ENCODE results near the gene SFXN3. TPM values are rescaled to one million over a fixed set of nuclear protein-coding genes. Genes with fewer than 3 reads are reported as not detected.

Gene SFXN3
- total RNA-seq, 1 experiment from 2014 or later, result 76.9 TPM

- DNase-seq (ENCODE audit: low read depth, low spot score), result no peak
- in situ Hi-C loops (cut with HindIII; ENCODE audit: low pct_unique_long_range_greater_than_20kb, low sequenced_read_pairs), result no loop called here
These were observed 31.4 kb downstream of the SFXN3 start for GRCh38 chr10:101062232-101063049.

- in situ Hi-C loops (cut with HindIII; ENCODE audit: low pct_unique_long_range_greater_than_20kb, low sequenced_read_pairs), result no loop called here
- DNase-seq (ENCODE audit: low read depth, low spot score), result no peak
These were observed 32.1 kb downstream of the SFXN3 start for GRCh38 chr10:101063050-101063525.

- DNase-seq (ENCODE audit: low read depth, low spot score), result no peak
- in situ Hi-C loops (cut with HindIII; ENCODE audit: low pct_unique_long_range_greater_than_20kb, low sequenced_read_pairs), result no loop called here
These were observed 32.7 kb downstream of the SFXN3 start for GRCh38 chr10:101063548-101064414.

GRCh38 chr10:101064415-101065030, 33.5 kb downstream of the SFXN3 start:
- in situ Hi-C loops (cut with HindIII; ENCODE audit: low pct_unique_long_range_greater_than_20kb, low sequenced_read_pairs), result no loop called here
- no peak for DNase-seq (ENCODE audit: low read depth, low spot score)

- DNase-seq (ENCODE audit: low read depth, low spot score), result no peak
- in situ Hi-C loops (cut with HindIII; ENCODE audit: low pct_unique_long_range_greater_than_20kb, low sequenced_read_pairs), result no loop called here
These were observed 34.6 kb downstream of the SFXN3 start for GRCh38 chr10:101065481-101066145.

GRCh38 chr10:101066146-101066895, 35.3 kb downstream of the SFXN3 start:
- in situ Hi-C loops (cut with HindIII; ENCODE audit: low pct_unique_long_range_greater_than_20kb, low sequenced_read_pairs), result no loop called here

GRCh38 chr10:101066896-101067355, 35.9 kb downstream of the SFXN3 start:
- in situ Hi-C loops (cut with HindIII; ENCODE audit: low pct_unique_long_range_greater_than_20kb, low sequenced_read_pairs), result no loop called here
- no peak for DNase-seq (ENCODE audit: low read depth, low spot score)

More at GRCh38 chr10:101066146-101066895, 35.3 kb downstream of the SFXN3 start:
- peak; percentile 66 for DNase-seq (ENCODE audit: low read depth, low spot score)

GRCh38 chr10:101067356-101068083, 36.5 kb downstream of the SFXN3 start:
- in situ Hi-C loops (cut with HindIII; ENCODE audit: low pct_unique_long_range_greater_than_20kb, low sequenced_read_pairs), result no loop called here
- peak; percentile 82 for DNase-seq (ENCODE audit: low read depth, low spot score)

GRCh38 chr10:101069441-101069840, 38.4 kb downstream of the SFXN3 start:
- no peak for DNase-seq (ENCODE audit: low read depth, low spot score)
- in situ Hi-C loops (cut with HindIII; ENCODE audit: low pct_unique_long_range_greater_than_20kb, low sequenced_read_pairs), result no loop called here

GRCh38 chr10:101070098-101070497, 39.1 kb downstream of the SFXN3 start:
- no peak for DNase-seq (ENCODE audit: low read depth, low spot score)
- in situ Hi-C loops (cut with HindIII; ENCODE audit: low pct_unique_long_range_greater_than_20kb, low sequenced_read_pairs), result no loop called here

- DNase-seq (ENCODE audit: low read depth, low spot score), result no peak
- in situ Hi-C loops (cut with HindIII; ENCODE audit: low pct_unique_long_range_greater_than_20kb, low sequenced_read_pairs), result no loop called here
These were observed 40.3 kb downstream of the SFXN3 start for GRCh38 chr10:101071267-101071884.

- no peak for DNase-seq (ENCODE audit: low read depth, low spot score)
- in situ Hi-C loops (cut with HindIII; ENCODE audit: low pct_unique_long_range_greater_than_20kb, low sequenced_read_pairs), result no loop called here
These were observed 40.9 kb downstream of the SFXN3 start for GRCh38 chr10:101071885-101072433.

- DNase-seq (ENCODE audit: low read depth, low spot score), result no peak
- in situ Hi-C loops (cut with HindIII; ENCODE audit: low pct_unique_long_range_greater_than_20kb, low sequenced_read_pairs), result no loop called here
These were observed 41.9 kb downstream of the SFXN3 start for GRCh38 chr10:101072923-101073322.

- in situ Hi-C loops (cut with HindIII; ENCODE audit: low pct_unique_long_range_greater_than_20kb, low sequenced_read_pairs), result no loop called here
These were observed 42.6 kb downstream of the SFXN3 start for GRCh38 chr10:101073631-101074030.

GRCh38 chr10:101075775-101076174, 44.7 kb downstream of the SFXN3 start:
- in situ Hi-C loops (cut with HindIII; ENCODE audit: low pct_unique_long_range_greater_than_20kb, low sequenced_read_pairs), result no loop called here
- DNase-seq (ENCODE audit: low read depth, low spot score), result no peak

More at GRCh38 chr10:101073631-101074030, 42.6 kb downstream of the SFXN3 start:
- no peak for DNase-seq (ENCODE audit: low read depth, low spot score)

- in situ Hi-C loops (cut with HindIII; ENCODE audit: low pct_unique_long_range_greater_than_20kb, low sequenced_read_pairs), result no loop called here
- no peak for DNase-seq (ENCODE audit: low read depth, low spot score)
These were observed 45.6 kb downstream of the SFXN3 start for GRCh38 chr10:101076630-101077029.

Measured in SK-MEL-5 (cell line).